Esophagus (tissue), 2 donors: ENCODE results near the gene NR1D2. TPM values are rescaled to one million over a fixed set of nuclear protein-coding genes. Genes with fewer than 3 reads are reported as not detected.

Experiments
- H3K27ac ChIP-seq, 2 donors: one replicate each; pipeline ENCODE4 v1.5.1; 2013; ENCODE audit warnings: low read depth in 2 of 2, mild to moderate bottlenecking in 2 of 2, inconsistent platforms in 1 of 2, low read length in 1 of 2, moderate library complexity in 1 of 2
- H3K27me3 ChIP-seq, 2 donors: one replicate each; pipeline ENCODE4 v1.6.1; 2013; ENCODE audit warnings: low read length in 2 of 2, control low read depth in 1 of 2, mild to moderate bottlenecking in 1 of 2; ENCODE audit not compliant: insufficient read depth in 2 of 2, control insufficient read depth in 1 of 2
- H3K36me3 ChIP-seq, 2 donors: one replicate each; pipeline ENCODE4 v1.6.1; 2013; ENCODE audit warnings: low read length in 1 of 2; ENCODE audit not compliant: control insufficient read depth in 2 of 2, insufficient read depth in 2 of 2
- H3K4me1 ChIP-seq, 2 donors: one replicate each; pipeline ENCODE4 v1.6.1; 2013; ENCODE audit warnings: low read length in 1 of 2; ENCODE audit not compliant: control insufficient read depth in 2 of 2, insufficient read depth in 2 of 2
- H3K4me3 ChIP-seq, 2 donors: one replicate each; pipeline ENCODE4 v1.5.1; 2013; ENCODE audit warnings: low read length in 2 of 2, mild to moderate bottlenecking in 2 of 2, low read depth in 1 of 2, moderate library complexity in 1 of 2
- H3K9me3 ChIP-seq, 2 donors: one replicate each; pipeline ENCODE4 v1.6.1; 2013; ENCODE audit warnings: mild to moderate bottlenecking in 2 of 2, low read depth in 1 of 2, low read length in 1 of 2, moderate library complexity in 1 of 2; ENCODE audit not compliant: control insufficient read depth in 2 of 2, insufficient read depth in 1 of 2
- WGBS, 2 donors: extraction: QIAGEN DNeasy Blood & Tissue Kit; methylation state at CpG; one replicate each; pipeline ENCODE4 v1.1.7; 2013; 5-methylcytosine and 5-hydroxymethylcytosine counted together
- polyA plus RNA-seq, 2 donors: library from polyadenylated mRNA; stranded (reverse); fragments of 200-250 nt; gene quantifications; one replicate each; pipeline ENCODE4 v1.2.3, GENCODE V29; 2013
- donor health status: healthy with polysubstance abuse.
- donor health status: Bipolar disorder and iron deficiency.

Gene NR1D2
- polyA plus RNA-seq, 2 donors: 8.6 to 9.3 TPM

DNA sequence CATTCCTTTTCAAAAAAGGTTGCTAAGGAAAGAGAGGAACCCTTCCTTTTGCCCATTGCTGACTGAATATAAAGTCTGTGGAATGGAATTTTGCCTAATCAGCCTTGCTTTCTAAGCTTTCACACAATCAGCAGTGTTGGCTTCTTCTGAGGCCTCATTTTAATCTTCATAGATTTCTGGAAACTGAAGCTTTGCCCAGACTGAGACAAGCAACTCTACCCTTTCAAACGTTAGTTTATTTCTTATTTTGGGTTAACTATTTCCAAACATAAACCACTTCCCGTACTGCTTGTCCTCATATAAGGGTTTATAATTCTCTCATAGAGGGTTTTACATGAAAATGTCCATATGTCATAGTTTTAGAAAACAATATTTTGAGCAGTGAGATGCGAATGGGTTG is 82.9 kb downstream of the NR1D2 start:
- H3K4me1 ChIP-seq: no peaks in the 10 kb centered on the region
- no peaks in the 10 kb centered on the region for H3K36me3 ChIP-seq
- WGBS, 2 donors: 60 to 65% methylated on average over 3 of the region's 3 CpGs
- H3K27me3 ChIP-seq: no peaks in the 10 kb centered on the region
- H3K4me3 ChIP-seq: no peak overlapping the region
- no peak overlapping the region for H3K27ac ChIP-seq
- no peaks in the 10 kb centered on the region for H3K9me3 ChIP-seq

Other genes with a start within 250 kb of the NR1D2 start
- gene UBE2E1, start 139.3 kb upstream of the NR1D2 start, polyA plus RNA-seq: 100 to 1,000 TPM in 1 of 2 donors, 10 to 100 TPM in 1; 86.1 to 102 TPM
- 1 to 10 TPM; 4.9 to 5.4 TPM for gene NKIRAS1, start 28.3 kb upstream of the NR1D2 start, polyA plus RNA-seq
- gene RPL15, start 28.2 kb upstream of the NR1D2 start, polyA plus RNA-seq: 1,000 to 10,000 TPM; 2,505 to 3,173 TPM